PFSK-1 (cell line): Measurements from ENCODE around the gene BNC2.

ENCODE experiments used
- POLR2AphosphoS5 ChIP-seq: IDR thresholded peaks from 2 replicates; pipeline ENCODE4 v1.6.1; 2012; ENCODE audit warnings: low read depth, mild to moderate bottlenecking, control low read depth, low read length, moderate library complexity
- REST ChIP-seq, 2 experiments: IDR thresholded peaks; 2 replicates each; pipeline versions ENCODE4 v1.6.1 to v1.8.0; 2011 to 2012; ENCODE audit warnings: low read depth in 2 of 2, low read length in 2 of 2, control low read depth in 1 of 2, inconsistent platforms in 1 of 2, mild to moderate bottlenecking in 1 of 2, moderate library complexity in 1 of 2; ENCODE audit not compliant: insufficient read depth in 1 of 2
- SIN3A ChIP-seq: IDR thresholded peaks from 2 replicates; pipeline ENCODE4 v1.6.1; 2012; ENCODE audit warnings: mild to moderate bottlenecking, low read length, moderate library complexity, borderline replicate concordance; ENCODE audit not compliant: insufficient read depth

- TF ChIP-seq POLR2AphosphoS5 (peak; percentile 26; the same call in 1 of the 2 replicates), REST (IDR thresholded peaks at IDR 0.05; ENCODE audit: insufficient read depth in 1 of 2, low read depth in 2 of 2, low read length in 2 of 2) (no peak; a peak in 1 of 4 replicates), SIN3A (peak; percentile 82; the same call in 1 of the 2 replicates)
These were observed 41.9 kb downstream of the BNC2 start for GRCh38 chr9:16828340-16829281.
